Measurements from ENCODE around the gene GGT6. TPM values are rescaled to one million over a fixed set of nuclear protein-coding genes. Genes with fewer than 3 reads are reported as not detected.

Gene GGT6
- total RNA-seq, 1 donor: not detected

DNA sequence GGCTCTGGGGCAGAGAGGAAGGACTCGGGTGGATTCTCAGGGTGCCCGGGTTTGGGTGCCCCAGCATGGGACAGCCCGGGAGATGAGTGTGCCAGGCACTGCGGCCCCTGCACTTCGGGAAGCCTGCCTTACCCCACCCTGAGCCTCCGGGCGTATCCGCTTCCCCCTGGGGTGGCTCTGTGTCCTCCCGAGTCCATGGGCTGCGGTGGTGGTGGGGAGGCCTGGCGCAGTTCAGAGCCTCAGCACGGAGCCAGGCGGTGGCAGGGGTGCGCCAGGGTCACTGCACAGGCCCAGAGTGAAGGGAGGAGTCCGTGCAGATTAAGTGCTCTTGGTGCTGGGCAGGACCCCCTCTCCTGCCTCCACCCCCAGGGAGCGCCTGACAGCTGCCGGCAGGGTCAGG is 25.9 kb downstream of the GGT6 start:
- Histone ChIP-seq H4K20me1 (ENCODE audit: insufficient read depth, low read length) (peaks cover 4% of the 10 kb centered on the region), H3K27ac (ENCODE audit: low read depth, low read length) (no peak overlapping the region), H3K4me2 (ENCODE audit: insufficient read depth, low read length) (no peak overlapping the region), H3K27me3 (ENCODE audit: insufficient read depth, low read length) (no peaks in the 10 kb centered on the region), H2AFZ (ENCODE audit: low read length) (no peak overlapping the region), H3K79me2 (ENCODE audit: insufficient read depth, low read length) (no peaks in the 10 kb centered on the region), H3K4me1 (ENCODE audit: insufficient read depth, low read length) (no peaks in the 10 kb centered on the region), H3K9me3 (ENCODE audit: low read depth, low read length) (no peaks in the 10 kb centered on the region), H3K4me3 (ENCODE audit: insufficient read depth, low read length) (no peak overlapping the region), H3K36me3 (ENCODE audit: insufficient read depth, low read length) (peaks cover 10% of the 10 kb centered on the region)
- DNase-seq (ENCODE audit: insufficient read length, low spot score, missing footprints): no peak
- TF ChIP-seq, protein P1, sequence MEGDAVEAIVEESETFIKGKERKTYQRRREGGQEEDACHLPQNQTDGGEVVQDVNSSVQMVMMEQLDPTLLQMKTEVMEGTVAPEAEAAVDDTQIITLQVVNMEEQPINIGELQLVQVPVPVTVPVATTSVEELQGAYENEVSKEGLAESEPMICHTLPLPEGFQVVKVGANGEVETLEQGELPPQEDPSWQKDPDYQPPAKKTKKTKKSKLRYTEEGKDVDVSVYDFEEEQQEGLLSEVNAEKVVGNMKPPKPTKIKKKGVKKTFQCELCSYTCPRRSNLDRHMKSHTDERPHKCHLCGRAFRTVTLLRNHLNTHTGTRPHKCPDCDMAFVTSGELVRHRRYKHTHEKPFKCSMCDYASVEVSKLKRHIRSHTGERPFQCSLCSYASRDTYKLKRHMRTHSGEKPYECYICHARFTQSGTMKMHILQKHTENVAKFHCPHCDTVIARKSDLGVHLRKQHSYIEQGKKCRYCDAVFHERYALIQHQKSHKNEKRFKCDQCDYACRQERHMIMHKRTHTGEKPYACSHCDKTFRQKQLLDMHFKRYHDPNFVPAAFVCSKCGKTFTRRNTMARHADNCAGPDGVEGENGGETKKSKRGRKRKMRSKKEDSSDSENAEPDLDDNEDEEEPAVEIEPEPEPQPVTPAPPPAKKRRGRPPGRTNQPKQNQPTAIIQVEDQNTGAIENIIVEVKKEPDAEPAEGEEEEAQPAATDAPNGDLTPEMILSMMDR (IDR thresholded peaks at IDR 0.05; ENCODE audit: extremely low read depth, low read depth, low read length): no peak

DNA sequence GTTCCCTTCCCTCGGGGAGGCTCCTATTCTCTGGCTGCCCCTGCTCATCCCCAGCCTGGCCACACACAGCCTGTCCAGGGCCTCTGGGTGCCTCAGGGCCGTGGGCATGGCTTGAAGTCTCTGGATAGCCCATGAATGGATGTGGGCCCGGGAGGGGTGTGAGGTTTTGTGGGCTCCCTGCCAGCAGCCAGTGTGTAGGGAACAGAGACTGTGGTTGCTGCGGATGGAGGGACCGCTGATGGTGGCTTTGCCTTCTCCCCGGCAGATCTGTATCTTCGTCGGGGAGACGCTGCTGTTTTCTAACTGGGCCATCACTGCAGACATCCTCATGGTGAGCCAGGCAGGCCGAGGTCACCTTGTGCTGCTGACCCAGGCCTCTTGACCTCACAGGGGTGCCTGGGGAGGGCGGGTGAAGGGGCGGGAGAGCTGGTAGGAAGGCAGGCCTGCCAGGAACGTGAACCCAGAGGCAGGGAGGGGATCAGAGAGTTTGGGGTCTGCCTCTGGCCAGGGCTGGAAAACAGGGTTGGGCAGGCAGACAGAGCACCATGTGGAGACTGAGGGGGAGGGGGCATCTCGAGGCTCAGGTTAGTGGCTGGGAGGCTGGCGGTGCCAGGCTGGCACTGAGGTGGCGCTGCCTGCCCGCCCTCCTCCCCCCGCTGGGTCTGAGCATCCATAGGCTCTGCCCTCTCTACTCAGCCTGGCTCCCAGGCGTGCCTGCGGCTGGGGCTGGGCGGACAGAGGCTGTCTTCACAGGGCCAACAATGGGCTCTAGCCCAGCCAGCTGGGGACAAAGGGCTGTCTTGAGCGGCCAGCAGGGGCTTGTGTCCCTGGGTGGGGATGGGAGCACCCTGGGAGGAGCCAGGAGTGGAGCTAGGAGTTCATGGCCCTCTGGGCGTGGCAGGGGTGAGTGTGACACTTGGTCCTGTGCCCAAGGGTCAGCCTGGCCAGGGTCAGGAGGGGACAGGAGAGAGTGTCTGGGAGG is 26.6 kb downstream of the GGT6 start:
- Histone ChIP-seq H3K4me2 (ENCODE audit: insufficient read depth, low read length) (no peak overlapping the region), H4K20me1 (ENCODE audit: insufficient read depth, low read length) (peaks cover 4% of the 10 kb centered on the region), H3K36me3 (ENCODE audit: insufficient read depth, low read length) (peaks cover 4% of the 10 kb centered on the region), H3K4me1 (ENCODE audit: insufficient read depth, low read length) (no peaks in the 10 kb centered on the region), H3K79me2 (ENCODE audit: insufficient read depth, low read length) (no peaks in the 10 kb centered on the region), H3K27me3 (ENCODE audit: insufficient read depth, low read length) (no peaks in the 10 kb centered on the region), H3K27ac (ENCODE audit: low read depth, low read length) (no peak overlapping the region), H3K9me3 (ENCODE audit: low read depth, low read length) (no peaks in the 10 kb centered on the region), H3K4me3 (ENCODE audit: insufficient read depth, low read length) (no peak overlapping the region), H2AFZ (ENCODE audit: low read length) (no peak overlapping the region)
- TF ChIP-seq, protein P1 (IDR thresholded peaks at IDR 0.05; ENCODE audit: extremely low read depth, low read depth, low read length): no peak
- no peak for DNase-seq (ENCODE audit: insufficient read length, low spot score, missing footprints)

DNA sequence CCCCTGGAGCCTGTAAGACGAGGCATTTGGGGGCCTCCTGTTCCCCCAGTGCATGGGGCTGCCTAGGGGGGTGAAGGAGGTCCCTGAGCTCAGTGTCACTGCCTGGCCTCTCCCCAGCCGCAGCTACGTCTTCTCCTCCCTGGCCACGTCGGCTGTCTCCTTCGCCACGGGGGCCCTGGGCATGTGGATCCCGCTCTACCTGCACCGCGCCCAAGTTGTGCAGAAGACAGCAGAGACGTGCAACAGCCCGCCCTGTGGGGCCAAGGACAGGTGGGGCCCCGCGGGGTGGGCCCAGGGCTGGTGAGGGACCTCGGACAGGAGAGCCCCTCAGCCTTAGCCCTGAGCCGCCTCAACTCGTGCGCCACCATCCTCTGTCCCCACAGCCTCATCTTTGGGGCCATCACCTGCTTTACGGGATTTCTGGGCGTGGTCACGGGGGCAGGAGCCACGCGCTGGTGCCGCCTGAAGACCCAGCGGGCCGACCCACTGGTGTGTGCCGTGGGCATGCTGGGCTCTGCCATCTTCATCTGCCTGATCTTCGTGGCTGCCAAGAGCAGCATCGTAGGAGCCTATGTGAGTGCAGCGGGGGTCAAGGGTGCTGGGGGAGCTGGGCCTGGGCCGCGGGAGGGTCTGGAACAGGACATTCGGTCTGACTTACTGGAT is 27.4 kb downstream of the GGT6 start:
- TF ChIP-seq, protein P1 (IDR thresholded peaks at IDR 0.05; ENCODE audit: extremely low read depth, low read depth, low read length): no peak
- Histone ChIP-seq H3K9me3 (ENCODE audit: low read depth, low read length) (no peaks in the 10 kb centered on the region), H3K27me3 (ENCODE audit: insufficient read depth, low read length) (no peaks in the 10 kb centered on the region), H3K27ac (ENCODE audit: low read depth, low read length) (no peak overlapping the region), H3K4me3 (ENCODE audit: insufficient read depth, low read length) (no peak overlapping the region), H3K4me2 (ENCODE audit: insufficient read depth, low read length) (no peak overlapping the region), H3K79me2 (ENCODE audit: insufficient read depth, low read length) (no peaks in the 10 kb centered on the region), H4K20me1 (ENCODE audit: insufficient read depth, low read length) (peaks cover 4% of the 10 kb centered on the region), H3K36me3 (ENCODE audit: insufficient read depth, low read length) (peaks cover 4% of the 10 kb centered on the region), H2AFZ (ENCODE audit: low read length) (no peak overlapping the region), H3K4me1 (ENCODE audit: insufficient read depth, low read length) (no peaks in the 10 kb centered on the region)
- DNase-seq (ENCODE audit: insufficient read length, low spot score, missing footprints): no peak

Measured in osteoblast (primary cell).